Esophagus muscularis mucosa (tissue), 3 donors: ENCODE measurements around the gene F12.

Experiments used
- CTCF ChIP-seq, 3 experiments: fragments of 200-600 bp in 2 of 3; fragments of 450-650 bp in 1 of 3; sonication (generic) in 2 of 3; IDR thresholded peaks; one replicate each; pipeline ENCODE4 v1.5.1; 2017 to 2019; ENCODE audit warnings: antibody characterized with exemption in 3 of 3, mild to moderate bottlenecking in 2 of 3, moderate library complexity in 1 of 3
- POLR2AphosphoS5 ChIP-seq, 2 donors: sonication (generic); formaldehyde crosslinking; IDR thresholded peaks; one replicate each; pipeline ENCODE4 v1.6.1; 2017; ENCODE audit warnings: antibody characterized with exemption in 2 of 2

GRCh38 chr5:177389241-177390169 is 19.9 kb downstream of the F12 start:
- TF ChIP-seq POLR2AphosphoS5 (IDR thresholded peaks at IDR 0.05): no peak
- no peak for TF ChIP-seq CTCF (IDR thresholded peaks at IDR 0.05)
